ENCODE measurements around the gene MRPL30.

GRCh38 chr2:99180755-99181623, at the start of gene MRPL30, which contains the start of gene MITD1:
- TF ChIP-seq CTCF (IDR thresholded peaks at IDR 0.05) (no peak), ZFX (IDR thresholded peaks at IDR 0.05; ENCODE audit: borderline replicate concordance) (no peak)
